ENCODE data around the gene FKBP1A. TPM values are rescaled to one million over a fixed set of nuclear protein-coding genes. Genes with fewer than 3 reads are reported as not detected.
A peak's percentile ranks its signal among the peaks of the same experiment; 100 is the strongest.

The FKBP1A gene
- total and polyA plus RNA-seq, 4 donors = 87.2 to 261 (median 180) TPM

- H3K36me3 ChIP-seq (ENCODE audit: control insufficient read depth, insufficient read depth, low read length) = peaks cover 5% of the 10 kb centered on the region
- no peak overlapping the region for H3K27ac ChIP-seq (ENCODE audit: low read depth, low read length)
- WGBS (ENCODE audit: insufficient coverage) = 76% methylated on average over 3 of the region's 6 CpGs
- H3K9me3 ChIP-seq (ENCODE audit: control insufficient read depth, insufficient read depth, low read length) = no peaks in the 10 kb centered on the region
- DNase-seq (ENCODE audit: low read depth in 4 of 6, low spot score in 6 of 6) = no peak
- no peak overlapping the region for H3K4me3 ChIP-seq (ENCODE audit: low read depth, low read length)
- peaks cover 6% of the 10 kb centered on the region for H3K4me1 ChIP-seq (ENCODE audit: control insufficient read depth, insufficient read depth, low read length)
- no peaks in the 10 kb centered on the region for H3K27me3 ChIP-seq (ENCODE audit: control insufficient read depth, insufficient read depth, low read length)
Measured at GRCh38 chr20:1378735-1379125, 14.1 kb downstream of the FKBP1A start.

GRCh38 chr20:1377984-1378734 lies 14.7 kb downstream of the FKBP1A start:
- Histone ChIP-seq H3K27ac (ENCODE audit: low read depth, low read length) (no peak overlapping the region), H3K4me3 (ENCODE audit: low read depth, low read length) (no peak overlapping the region), H3K9me3 (ENCODE audit: control insufficient read depth, insufficient read depth, low read length) (no peaks in the 10 kb centered on the region), H3K4me1 (ENCODE audit: control insufficient read depth, insufficient read depth, low read length) (peaks cover 6% of the 10 kb centered on the region), H3K36me3 (ENCODE audit: control insufficient read depth, insufficient read depth, low read length) (peaks cover 5% of the 10 kb centered on the region), H3K27me3 (ENCODE audit: control insufficient read depth, insufficient read depth, low read length) (no peaks in the 10 kb centered on the region)
- DNase-seq (ENCODE audit: low read depth in 4 of 6, low spot score in 6 of 6) = no peak
- 71% methylated on average over 4 of the region's 6 CpGs for WGBS (ENCODE audit: insufficient coverage)

GRCh38 chr20:1377341-1377871 lies 15.4 kb downstream of the FKBP1A start:
- DNase-seq (ENCODE audit: low read depth in 4 of 6, low spot score in 6 of 6) = no peak
- Histone ChIP-seq H3K4me3 (ENCODE audit: low read depth, low read length) (no peak overlapping the region), H3K36me3 (ENCODE audit: control insufficient read depth, insufficient read depth, low read length) (peaks cover 5% of the 10 kb centered on the region), H3K4me1 (ENCODE audit: control insufficient read depth, insufficient read depth, low read length) (peaks cover 5% of the 10 kb centered on the region), H3K9me3 (ENCODE audit: control insufficient read depth, insufficient read depth, low read length) (no peaks in the 10 kb centered on the region), H3K27ac (ENCODE audit: low read depth, low read length) (no peak overlapping the region), H3K27me3 (ENCODE audit: control insufficient read depth, insufficient read depth, low read length) (no peaks in the 10 kb centered on the region)
- WGBS (ENCODE audit: insufficient coverage) = 84% methylated on average over 4 of the region's 5 CpGs

GRCh38 chr20:1376408-1377270 lies 16.2 kb downstream of the FKBP1A start:
- Histone ChIP-seq H3K36me3 (ENCODE audit: control insufficient read depth, insufficient read depth, low read length) (peaks cover 5% of the 10 kb centered on the region), H3K27me3 (ENCODE audit: control insufficient read depth, insufficient read depth, low read length) (no peaks in the 10 kb centered on the region), H3K4me1 (ENCODE audit: control insufficient read depth, insufficient read depth, low read length) (peaks cover 3% of the 10 kb centered on the region), H3K27ac (ENCODE audit: low read depth, low read length) (no peak overlapping the region), H3K9me3 (ENCODE audit: control insufficient read depth, insufficient read depth, low read length) (no peaks in the 10 kb centered on the region), H3K4me3 (ENCODE audit: low read depth, low read length) (no peak overlapping the region)
- DNase-seq (ENCODE audit: low read depth in 4 of 6, low spot score in 6 of 6) = no peak
- WGBS (ENCODE audit: insufficient coverage) = 70% methylated on average over 5 of the region's 7 CpGs

- DNase-seq (ENCODE audit: low read depth in 4 of 6, low spot score in 6 of 6) = no peak
- H3K36me3 ChIP-seq (ENCODE audit: control insufficient read depth, insufficient read depth, low read length) = peaks cover 5% of the 10 kb centered on the region
- H3K4me1 ChIP-seq (ENCODE audit: control insufficient read depth, insufficient read depth, low read length) = peaks cover 7% of the 10 kb centered on the region
- no peak overlapping the region for H3K27ac ChIP-seq (ENCODE audit: low read depth, low read length)
- no peaks in the 10 kb centered on the region for H3K27me3 ChIP-seq (ENCODE audit: control insufficient read depth, insufficient read depth, low read length)
- H3K4me3 ChIP-seq (ENCODE audit: low read depth, low read length) = no peak overlapping the region
- no peaks in the 10 kb centered on the region for H3K9me3 ChIP-seq (ENCODE audit: control insufficient read depth, insufficient read depth, low read length)
- no CpG with 5 or more reads among the region's 1 CpG for WGBS (ENCODE audit: insufficient coverage)
Measured at GRCh38 chr20:1376007-1376406, 16.8 kb downstream of the FKBP1A start.

- H3K4me1 ChIP-seq (ENCODE audit: control insufficient read depth, insufficient read depth, low read length) = peaks cover 11% of the 10 kb centered on the region
- H3K9me3 ChIP-seq (ENCODE audit: control insufficient read depth, insufficient read depth, low read length) = no peaks in the 10 kb centered on the region
- WGBS (ENCODE audit: insufficient coverage) = no CpG with 5 or more reads among the region's 8 CpGs
- H3K27me3 ChIP-seq (ENCODE audit: control insufficient read depth, insufficient read depth, low read length) = no peaks in the 10 kb centered on the region
- no peak for DNase-seq (ENCODE audit: low read depth in 4 of 6, low spot score in 6 of 6)
- H3K4me3 ChIP-seq (ENCODE audit: low read depth, low read length) = no peak overlapping the region
- H3K36me3 ChIP-seq (ENCODE audit: control insufficient read depth, insufficient read depth, low read length) = peaks cover 5% of the 10 kb centered on the region
- no peak overlapping the region for H3K27ac ChIP-seq (ENCODE audit: low read depth, low read length)
Measured at GRCh38 chr20:1375515-1375914, 17.3 kb downstream of the FKBP1A start.

GRCh38 chr20:1374246-1374645 lies 18.6 kb downstream of the FKBP1A start:
- H3K4me1 ChIP-seq (ENCODE audit: control insufficient read depth, insufficient read depth, low read length) = peaks cover 15% of the 10 kb centered on the region
- no peak for DNase-seq (ENCODE audit: low read depth in 4 of 6, low spot score in 6 of 6)
- peaks cover 5% of the 10 kb centered on the region for H3K36me3 ChIP-seq (ENCODE audit: control insufficient read depth, insufficient read depth, low read length)
- no peaks in the 10 kb centered on the region for H3K27me3 ChIP-seq (ENCODE audit: control insufficient read depth, insufficient read depth, low read length)
- WGBS (ENCODE audit: insufficient coverage) = no CpG with 5 or more reads among the region's 2 CpGs
- H3K9me3 ChIP-seq (ENCODE audit: control insufficient read depth, insufficient read depth, low read length) = no peaks in the 10 kb centered on the region
- no peak overlapping the region for H3K27ac ChIP-seq (ENCODE audit: low read depth, low read length)
- H3K4me3 ChIP-seq (ENCODE audit: low read depth, low read length) = no peak overlapping the region

GRCh38 chr20:1373614-1374013 lies 19.2 kb downstream of the FKBP1A start:
- 70% methylated on average over 2 of the region's 4 CpGs for WGBS (ENCODE audit: insufficient coverage)
- Histone ChIP-seq H3K4me3 (ENCODE audit: low read depth, low read length) (no peak overlapping the region), H3K4me1 (ENCODE audit: control insufficient read depth, insufficient read depth, low read length) (peaks cover 15% of the 10 kb centered on the region), H3K36me3 (ENCODE audit: control insufficient read depth, insufficient read depth, low read length) (peaks cover 5% of the 10 kb centered on the region), H3K27ac (ENCODE audit: low read depth, low read length) (peak overlapping the region; percentile 57), H3K27me3 (ENCODE audit: control insufficient read depth, insufficient read depth, low read length) (no peaks in the 10 kb centered on the region), H3K9me3 (ENCODE audit: control insufficient read depth, insufficient read depth, low read length) (no peaks in the 10 kb centered on the region)
- peak in 4 of 6 donors; percentile 16 to 64 (median 30) for DNase-seq (ENCODE audit: low read depth in 4 of 6, low spot score in 6 of 6)

- no peak for DNase-seq (ENCODE audit: low read depth in 4 of 6, low spot score in 6 of 6)
- no peaks in the 10 kb centered on the region for H3K27me3 ChIP-seq (ENCODE audit: control insufficient read depth, insufficient read depth, low read length)
- no peak overlapping the region for H3K4me3 ChIP-seq (ENCODE audit: low read depth, low read length)
- peaks cover 15% of the 10 kb centered on the region for H3K4me1 ChIP-seq (ENCODE audit: control insufficient read depth, insufficient read depth, low read length)
- H3K36me3 ChIP-seq (ENCODE audit: control insufficient read depth, insufficient read depth, low read length) = peaks cover 5% of the 10 kb centered on the region
- no peaks in the 10 kb centered on the region for H3K9me3 ChIP-seq (ENCODE audit: control insufficient read depth, insufficient read depth, low read length)
- WGBS (ENCODE audit: insufficient coverage) = no CpG with 5 or more reads among the region's 3 CpGs
- peak overlapping the region; percentile 57 for H3K27ac ChIP-seq (ENCODE audit: low read depth, low read length)
Measured at GRCh38 chr20:1373036-1373435, 19.8 kb downstream of the FKBP1A start.

Data from spinal cord (tissue), 10 donors.